BE2C (cell line): ENCODE measurements around the gene LAX1. TPM values are rescaled to one million over a fixed set of nuclear protein-coding genes. Genes with fewer than 3 reads are reported as not detected.

Experiments used
- DNase-seq: peaks from one replicate; pipeline ENCODE4 v3.0.0-alpha.2; 2020
- H3K27me3 ChIP-seq: fragments of 250-450 bp; sonication (Bioruptor Pico); 2 replicates; pipeline ENCODE4 v1.5.1; 2020; ENCODE audit warnings: mild to moderate bottlenecking
- H3K36me3 ChIP-seq: fragments of 250-450 bp; sonication (Bioruptor Pico); 2 replicates; pipeline ENCODE4 v1.5.1; 2020; ENCODE audit warnings: mild to moderate bottlenecking
- H3K4me1 ChIP-seq: fragments of 250-450 bp; sonication (Bioruptor Pico); 2 replicates; pipeline ENCODE4 v1.5.1; 2020
- H3K4me3 ChIP-seq: 2 replicates; pipeline ENCODE4 v1.5.1; 2011; ENCODE audit warnings: low read depth, low read length
- H3K9me3 ChIP-seq: fragments of 250-450 bp; sonication (Bioruptor Pico); 2 replicates; pipeline ENCODE4 v1.5.1; 2020
- polyA plus RNA-seq: library from polyadenylated mRNA; unstranded; fragments of >200 nt; gene quantifications from one replicate; pipeline ENCODE4 v1.2.1, GENCODE V29; 2012; ENCODE audit warnings: low read depth, missing spikeins; ENCODE audit not compliant: insufficient read length, insufficient read depth
- TF ChIP-seq, protein P1 (sequence below): IDR thresholded peaks from 2 replicates; pipeline ENCODE4 v1.5.1; 2012; ENCODE audit warnings: mild to moderate bottlenecking, low read depth, low read length

LAX1 gene, protein sequence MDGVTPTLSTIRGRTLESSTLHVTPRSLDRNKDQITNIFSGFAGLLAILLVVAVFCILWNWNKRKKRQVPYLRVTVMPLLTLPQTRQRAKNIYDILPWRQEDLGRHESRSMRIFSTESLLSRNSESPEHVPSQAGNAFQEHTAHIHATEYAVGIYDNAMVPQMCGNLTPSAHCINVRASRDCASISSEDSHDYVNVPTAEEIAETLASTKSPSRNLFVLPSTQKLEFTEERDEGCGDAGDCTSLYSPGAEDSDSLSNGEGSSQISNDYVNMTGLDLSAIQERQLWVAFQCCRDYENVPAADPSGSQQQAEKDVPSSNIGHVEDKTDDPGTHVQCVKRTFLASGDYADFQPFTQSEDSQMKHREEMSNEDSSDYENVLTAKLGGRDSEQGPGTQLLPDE
- not detected for polyA plus RNA-seq

DNA sequence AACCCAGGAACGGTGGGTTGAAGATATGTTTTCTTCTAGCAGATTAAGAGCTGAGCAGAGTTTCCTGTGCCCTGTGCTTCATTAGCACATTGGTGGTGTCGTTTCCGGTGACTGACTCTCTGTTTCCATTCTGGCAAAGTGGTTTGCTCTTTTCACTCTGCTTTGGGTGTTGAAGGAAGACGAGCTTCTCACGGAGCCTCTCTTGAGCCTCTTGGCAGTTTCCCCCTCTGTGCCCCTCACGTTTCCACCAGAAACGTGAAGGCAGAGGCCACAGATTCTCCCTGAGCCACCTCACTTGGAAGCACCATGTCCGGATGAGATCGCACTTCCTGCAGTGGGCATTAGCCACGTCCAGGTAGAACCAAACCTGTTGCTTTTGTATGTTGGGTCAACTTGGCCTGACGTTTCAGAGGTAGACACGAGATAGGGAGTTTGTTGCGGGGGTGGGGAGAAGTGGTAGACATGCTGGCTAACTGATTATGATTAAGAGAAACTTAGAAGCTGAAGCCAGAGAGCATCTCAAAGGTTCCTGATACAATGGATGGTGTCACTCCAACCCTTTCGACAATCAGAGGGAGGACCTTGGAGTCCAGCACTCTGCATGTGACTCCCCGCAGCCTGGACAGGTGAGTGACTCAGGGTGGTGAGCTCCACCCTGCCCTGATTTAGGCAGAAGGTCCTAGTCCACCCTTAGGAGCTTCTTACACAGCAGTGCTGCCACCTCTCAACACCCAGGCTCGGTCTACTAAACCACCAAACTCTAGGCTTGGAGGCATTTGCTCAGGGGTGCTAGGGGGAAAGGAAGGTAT is at the start of gene LAX1:
Gene LAX1, plus strand, starts transcription at position 155 of the 809 bp plus-strand sequence. Its CDS starts 383 bp downstream, at position 538.
- TF ChIP-seq, protein P1, sequence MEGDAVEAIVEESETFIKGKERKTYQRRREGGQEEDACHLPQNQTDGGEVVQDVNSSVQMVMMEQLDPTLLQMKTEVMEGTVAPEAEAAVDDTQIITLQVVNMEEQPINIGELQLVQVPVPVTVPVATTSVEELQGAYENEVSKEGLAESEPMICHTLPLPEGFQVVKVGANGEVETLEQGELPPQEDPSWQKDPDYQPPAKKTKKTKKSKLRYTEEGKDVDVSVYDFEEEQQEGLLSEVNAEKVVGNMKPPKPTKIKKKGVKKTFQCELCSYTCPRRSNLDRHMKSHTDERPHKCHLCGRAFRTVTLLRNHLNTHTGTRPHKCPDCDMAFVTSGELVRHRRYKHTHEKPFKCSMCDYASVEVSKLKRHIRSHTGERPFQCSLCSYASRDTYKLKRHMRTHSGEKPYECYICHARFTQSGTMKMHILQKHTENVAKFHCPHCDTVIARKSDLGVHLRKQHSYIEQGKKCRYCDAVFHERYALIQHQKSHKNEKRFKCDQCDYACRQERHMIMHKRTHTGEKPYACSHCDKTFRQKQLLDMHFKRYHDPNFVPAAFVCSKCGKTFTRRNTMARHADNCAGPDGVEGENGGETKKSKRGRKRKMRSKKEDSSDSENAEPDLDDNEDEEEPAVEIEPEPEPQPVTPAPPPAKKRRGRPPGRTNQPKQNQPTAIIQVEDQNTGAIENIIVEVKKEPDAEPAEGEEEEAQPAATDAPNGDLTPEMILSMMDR, result no peak
- no peak for DNase-seq
- Histone ChIP-seq H3K27me3 (no peaks in the 10 kb centered on the region), H3K4me1 (no peaks in the 10 kb centered on the region), H3K4me3 (no peak within 1 kb of the TSS), H3K36me3 (no peaks in the 10 kb centered on the region), H3K9me3 (no peaks in the 10 kb centered on the region)

DNA sequence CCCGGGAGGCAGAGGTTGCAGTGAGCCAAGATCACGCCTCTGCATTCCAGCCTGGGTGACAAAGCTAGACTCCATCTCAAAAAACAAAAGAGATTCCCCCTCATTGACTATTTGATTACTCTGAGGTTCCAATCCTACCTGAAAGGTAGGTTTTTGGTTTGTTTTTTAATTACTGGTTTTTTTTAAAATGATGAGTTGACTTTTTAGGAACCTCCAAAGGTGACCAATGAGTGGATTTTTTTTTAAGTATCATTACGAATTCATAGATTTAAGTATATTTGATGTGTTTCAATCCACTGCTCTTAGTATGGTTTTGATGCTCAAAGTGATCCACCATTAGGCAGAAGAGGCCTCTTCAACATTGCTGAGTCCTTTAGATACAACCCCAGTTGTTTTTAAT is 47.9 kb upstream of the LAX1 start:
- DNase-seq, result no peak
- H3K9me3 ChIP-seq, result no peaks in the 10 kb centered on the region
- TF ChIP-seq, protein P1, result no peak
- no peaks in the 10 kb centered on the region for H3K4me1 ChIP-seq
- H3K27me3 ChIP-seq, result no peaks in the 10 kb centered on the region
- no peaks in the 10 kb centered on the region for H3K36me3 ChIP-seq
- H3K4me3 ChIP-seq, result no peak overlapping the region

DNA sequence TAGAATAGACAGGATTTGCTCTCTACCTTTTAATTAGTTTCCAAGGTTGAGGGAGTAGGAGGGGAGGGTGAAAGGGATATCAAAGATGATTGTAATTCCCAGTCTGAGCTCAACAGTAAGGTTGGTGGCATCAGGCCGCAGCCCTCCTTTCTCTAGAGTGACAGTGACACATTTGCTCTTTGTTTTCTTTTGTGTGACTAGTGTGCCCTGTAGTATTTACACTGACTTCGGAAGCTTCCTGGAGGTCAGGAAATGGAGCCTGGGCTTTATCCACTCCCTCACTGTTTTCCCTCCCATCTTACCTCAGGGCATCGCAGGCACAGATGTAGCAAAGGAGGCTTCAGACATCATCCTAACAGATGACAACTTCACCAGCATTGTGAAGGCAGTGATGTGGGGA is 44.7 kb upstream of the LAX1 start:
- Histone ChIP-seq H3K4me1 (no peaks in the 10 kb centered on the region), H3K36me3 (no peaks in the 10 kb centered on the region), H3K4me3 (no peak overlapping the region), H3K9me3 (no peaks in the 10 kb centered on the region), H3K27me3 (no peaks in the 10 kb centered on the region)
- no peak for DNase-seq
- TF ChIP-seq, protein P1, result no peak

DNA sequence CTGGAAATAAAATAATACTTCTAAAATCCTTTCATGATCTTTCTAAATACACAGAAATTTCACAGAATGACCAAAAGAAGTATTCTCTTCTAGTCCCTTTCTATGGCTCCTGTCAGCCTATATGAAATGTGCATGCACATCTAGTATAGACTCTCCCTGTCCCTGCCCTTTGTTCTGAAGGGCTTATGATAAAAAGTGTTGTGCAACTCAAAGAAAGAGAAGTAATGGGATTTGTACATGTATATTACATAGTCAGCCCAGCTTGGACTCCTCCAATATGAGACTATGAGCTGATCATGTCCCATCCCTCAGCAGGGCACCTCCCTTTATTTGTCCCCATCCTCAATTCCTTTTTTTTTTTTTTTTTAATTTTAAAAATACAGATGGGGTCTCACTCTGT is 42.1 kb upstream of the LAX1 start:
- no peaks in the 10 kb centered on the region for H3K36me3 ChIP-seq
- no peaks in the 10 kb centered on the region for H3K9me3 ChIP-seq
- no peak overlapping the region for H3K4me3 ChIP-seq
- peaks cover 8% of the 10 kb centered on the region for H3K4me1 ChIP-seq
- TF ChIP-seq, protein P1, result no peak
- no peaks in the 10 kb centered on the region for H3K27me3 ChIP-seq
- DNase-seq, result no peak

DNA sequence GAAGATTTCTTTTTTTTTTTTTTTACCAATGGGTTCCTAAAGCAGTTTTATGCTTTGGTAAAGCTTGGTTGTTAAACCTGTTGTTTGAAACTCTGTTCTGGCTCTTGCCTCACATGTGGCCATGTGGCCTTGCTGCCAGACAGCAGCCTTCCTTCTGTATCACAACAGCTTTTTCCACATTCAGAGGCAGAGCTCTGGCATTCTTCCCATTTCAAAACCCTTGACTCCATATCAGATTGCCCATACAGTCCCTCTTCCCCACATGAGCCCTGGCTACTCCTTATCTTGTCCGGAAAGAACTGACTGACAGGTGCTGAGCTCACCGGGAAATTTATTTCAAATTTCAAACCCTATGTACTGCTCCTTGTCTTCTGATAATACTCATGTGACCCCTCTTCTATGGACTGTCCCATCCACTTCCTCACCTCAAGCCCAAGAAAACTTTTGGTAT is 38.5 kb upstream of the LAX1 start:
- Histone ChIP-seq H3K36me3 (no peaks in the 10 kb centered on the region), H3K27me3 (no peaks in the 10 kb centered on the region), H3K9me3 (no peaks in the 10 kb centered on the region), H3K4me3 (no peak overlapping the region), H3K4me1 (peaks cover 8% of the 10 kb centered on the region)
- peak; percentile 61 for DNase-seq
- TF ChIP-seq, protein P1, result no peak
